H1 (cell line): ENCODE results near the gene MRPL41. TPM values are rescaled to one million over a fixed set of nuclear protein-coding genes. Genes with fewer than 3 reads are reported as not detected.
A peak's percentile ranks its signal among the peaks of the same experiment; 100 is the strongest.

Source experiments
- CHD7 ChIP-seq: fragments of 300-600 bp; sonication (generic); IDR thresholded peaks from 2 replicates; pipeline ENCODE4 v1.7.1; 2012; ENCODE audit warnings: low read length, moderate library complexity, mild to moderate bottlenecking, inconsistent platforms; ENCODE audit not compliant: insufficient replicate concordance
- CREB1 ChIP-seq: IDR thresholded peaks from 2 replicates; pipeline ENCODE4 v1.6.1; 2012; ENCODE audit warnings: inconsistent platforms
- GABPA ChIP-seq: IDR thresholded peaks from 2 replicates; pipeline ENCODE4 v1.6.1; 2011; ENCODE audit warnings: mild to moderate bottlenecking, low read length, moderate library complexity, borderline replicate concordance; ENCODE audit not compliant: insufficient read depth
- RAD21 ChIP-seq, 2 experiments: IDR thresholded peaks in 1 of 2; conservative IDR thresholded peaks in 1 of 2; 2 replicates each; pipeline ENCODE4 v1.6.1; 2011; ENCODE audit warnings: low read depth in 2 of 2, low read length in 2 of 2, improper control_type of control experiment in 1 of 2, inconsistent platforms in 1 of 2, mild to moderate bottlenecking in 1 of 2, moderate library complexity in 1 of 2
- SRF ChIP-seq: IDR thresholded peaks from 2 replicates; pipeline ENCODE4 v1.6.1; 2011; ENCODE audit warnings: mild to moderate bottlenecking, low read depth, low read length, moderate library complexity
- polyA plus RNA-seq, 7 experiments: library from polyadenylated mRNA; depleted of rRNA in 3 of 7; stranded (reverse) in 5 of 7; unstranded in 2 of 7; fragments of >200 nt in 5 of 7; fragments of 200-250 nt in 2 of 7; gene quantifications; 1 replicate in 5 of 7; 2 replicates in 1 of 7; 4 replicates in 1 of 7; pipeline versions ENCODE4 v1.2.1 to v1.2.3, GENCODE V29; 2011 to 2013; ENCODE audit warnings: missing spikeins in 2 of 7, mixed read lengths in 2 of 7
- total RNA-seq: library from RNA; stranded (reverse); fragmentation: NEBNext Ultra II Directional; extraction: Animal tissue kit (Norgen Biotek cat#: 25700); gene quantifications from 2 replicates; pipeline ENCODE4 v1.2.1, GENCODE V29; 2021

Gene MRPL41
- total and polyA plus RNA-seq, 2 of the 8 experiments (the other 6 are each of a cell fraction or from before 2014, with no cell fraction given): 47.2 to 58.1 TPM

- no peak for TF ChIP-seq CHD7
- TF ChIP-seq SRF: no peak
- peak; percentile 42; the same call in 1 of the 2 replicates for TF ChIP-seq GABPA
- no peak for TF ChIP-seq CREB1
- peak; percentile 83 to 92 for TF ChIP-seq RAD21 (IDR thresholded peaks at IDR 0.05 in 1 of 2, conservative IDR thresholded peaks at IDR 0.05 in 1 of 2; ENCODE audit: low read depth in 2 of 2, low read length in 2 of 2)
- TF ChIP-seq, all 59 proteins: peak for 3
These were observed 30.7 kb downstream of the MRPL41 start (continued) for GRCh38 chr9:137582286-137582860.
